Skeletal muscle satellite cell (primary cell): ENCODE data around the gene SHLD1.

ENCODE experiments used
- H3K27me3 ChIP-seq: 2 replicates; pipeline ENCODE4 v1.7.0; 2013; ENCODE audit warnings: low read length; ENCODE audit not compliant: control insufficient read depth, insufficient read depth
- H3K36me3 ChIP-seq: 2 replicates; pipeline ENCODE4 v1.7.0; 2013; ENCODE audit warnings: mild to moderate bottlenecking, control low read depth, low read length; ENCODE audit not compliant: insufficient read depth
- H3K4me1 ChIP-seq: 2 replicates; pipeline ENCODE4 v1.7.0; 2013; ENCODE audit warnings: low read length; ENCODE audit not compliant: control insufficient read depth, insufficient read depth
- H3K4me2 ChIP-seq: 2 replicates; pipeline ENCODE4 v1.7.0; 2013; ENCODE audit warnings: mild to moderate bottlenecking, low read length
- H3K4me3 ChIP-seq: 2 replicates; pipeline ENCODE4 v1.7.0; 2013; ENCODE audit warnings: low read length
- H3K9ac ChIP-seq: 2 replicates; pipeline ENCODE4 v1.7.0; 2013; ENCODE audit warnings: mild to moderate bottlenecking, low read depth, low read length, moderate library complexity
- H3K9me3 ChIP-seq: replicated peaks from 2 replicates; pipeline ENCODE4 v1.7.0; 2013; ENCODE audit warnings: mild to moderate bottlenecking, control low read depth, low read length

SHLD1 gene

GRCh38 chr20:5865604-5866003 is 115.4 kb downstream of the SHLD1 start:
- Histone ChIP-seq H3K9ac (no peak overlapping the region), H3K36me3 (no peaks in the 10 kb centered on the region), H3K4me2 (no peak overlapping the region), H3K27me3 (no peaks in the 10 kb centered on the region), H3K9me3 (no peaks in the 10 kb centered on the region), H3K4me1 (peaks cover 34% of the 10 kb centered on the region), H3K4me3 (no peak overlapping the region)

- no peak overlapping the region for H3K4me2 ChIP-seq
- H3K27me3 ChIP-seq = peaks cover 3% of the 10 kb centered on the region
- no peak overlapping the region for H3K9ac ChIP-seq
- no peaks in the 10 kb centered on the region for H3K9me3 ChIP-seq
- no peaks in the 10 kb centered on the region for H3K36me3 ChIP-seq
- H3K4me1 ChIP-seq = peaks cover 2% of the 10 kb centered on the region
- H3K4me3 ChIP-seq = no peak overlapping the region
Observed at GRCh38 chr20:5870568-5870981, 120.4 kb downstream of the SHLD1 start.

GRCh38 chr20:5871459-5872410 is 121.5 kb downstream of the SHLD1 start:
- Histone ChIP-seq H3K36me3 (no peaks in the 10 kb centered on the region), H3K4me1 (no peaks in the 10 kb centered on the region), H3K9me3 (no peaks in the 10 kb centered on the region), H3K9ac (no peak overlapping the region), H3K4me2 (no peak overlapping the region), H3K27me3 (peaks cover 3% of the 10 kb centered on the region), H3K4me3 (no peak overlapping the region)

GRCh38 chr20:5877128-5877527 is 126.9 kb downstream of the SHLD1 start:
- H3K27me3 ChIP-seq = peaks cover 25% of the 10 kb centered on the region
- no peaks in the 10 kb centered on the region for H3K9me3 ChIP-seq
- H3K4me2 ChIP-seq = no peak overlapping the region
- H3K9ac ChIP-seq = no peak overlapping the region
- H3K36me3 ChIP-seq = no peaks in the 10 kb centered on the region
- no peaks in the 10 kb centered on the region for H3K4me1 ChIP-seq
- no peak overlapping the region for H3K4me3 ChIP-seq

- Histone ChIP-seq H3K36me3 (no peaks in the 10 kb centered on the region), H3K4me3 (no peak overlapping the region), H3K4me1 (no peaks in the 10 kb centered on the region), H3K4me2 (no peak overlapping the region), H3K9ac (no peak overlapping the region), H3K27me3 (peaks cover 41% of the 10 kb centered on the region), H3K9me3 (no peaks in the 10 kb centered on the region)
Observed at GRCh38 chr20:5880326-5880725, 130.1 kb downstream of the SHLD1 start.

GRCh38 chr20:5881703-5882102 is 131.5 kb downstream of the SHLD1 start:
- peaks cover 49% of the 10 kb centered on the region for H3K27me3 ChIP-seq

GRCh38 chr20:5882166-5882565 is 132.0 kb downstream of the SHLD1 start:
- Histone ChIP-seq H3K4me3 (no peak overlapping the region), H3K36me3 (no peaks in the 10 kb centered on the region), H3K4me2 (no peak overlapping the region)

More at GRCh38 chr20:5881703-5882102, 131.5 kb downstream of the SHLD1 start:
- H3K9me3 ChIP-seq = no peaks in the 10 kb centered on the region
- H3K4me3 ChIP-seq = no peak overlapping the region
- H3K4me2 ChIP-seq = no peak overlapping the region
- no peaks in the 10 kb centered on the region for H3K36me3 ChIP-seq
- no peaks in the 10 kb centered on the region for H3K4me1 ChIP-seq
- H3K9ac ChIP-seq = no peak overlapping the region

GRCh38 chr20:5884465-5885335 is 134.5 kb downstream of the SHLD1 start:
- no peaks in the 10 kb centered on the region for H3K4me1 ChIP-seq
- H3K27me3 ChIP-seq = peaks cover 56% of the 10 kb centered on the region
- H3K36me3 ChIP-seq = no peaks in the 10 kb centered on the region
- no peaks in the 10 kb centered on the region for H3K9me3 ChIP-seq
- H3K9ac ChIP-seq = no peak overlapping the region
- no peak overlapping the region for H3K4me3 ChIP-seq
- no peak overlapping the region for H3K4me2 ChIP-seq

More at GRCh38 chr20:5882166-5882565, 132.0 kb downstream of the SHLD1 start:
- H3K4me1 ChIP-seq = no peaks in the 10 kb centered on the region
- H3K27me3 ChIP-seq = peaks cover 52% of the 10 kb centered on the region
- no peaks in the 10 kb centered on the region for H3K9me3 ChIP-seq
- no peak overlapping the region for H3K9ac ChIP-seq

- H3K36me3 ChIP-seq = no peaks in the 10 kb centered on the region
- no peaks in the 10 kb centered on the region for H3K4me1 ChIP-seq
- no peak overlapping the region for H3K9ac ChIP-seq
- no peaks in the 10 kb centered on the region for H3K9me3 ChIP-seq
- peaks cover 58% of the 10 kb centered on the region for H3K27me3 ChIP-seq
- no peak overlapping the region for H3K4me3 ChIP-seq
- H3K4me2 ChIP-seq = no peak overlapping the region
Observed at GRCh38 chr20:5885866-5886265, 135.7 kb downstream of the SHLD1 start.

GRCh38 chr20:5886788-5887187 is 136.6 kb downstream of the SHLD1 start:
- Histone ChIP-seq H3K4me1 (no peaks in the 10 kb centered on the region), H3K9ac (no peak overlapping the region), H3K9me3 (no peaks in the 10 kb centered on the region), H3K4me3 (no peak overlapping the region), H3K36me3 (no peaks in the 10 kb centered on the region), H3K27me3 (peaks cover 55% of the 10 kb centered on the region), H3K4me2 (no peak overlapping the region)

- Histone ChIP-seq H3K9me3 (no peaks in the 10 kb centered on the region), H3K9ac (no peak overlapping the region), H3K4me2 (no peak overlapping the region), H3K4me3 (no peak overlapping the region), H3K4me1 (no peaks in the 10 kb centered on the region), H3K36me3 (no peaks in the 10 kb centered on the region), H3K27me3 (peaks cover 54% of the 10 kb centered on the region)
Observed at GRCh38 chr20:5887386-5887785, 137.2 kb downstream of the SHLD1 start.
